ENCODE measurements around the gene ETNK2.

- no peak for TF ChIP-seq CTCF (IDR thresholded peaks at IDR 0.05)
- TF ChIP-seq POLR2A (IDR thresholded peaks at IDR 0.05): no peak
These were observed 58.5 kb downstream of the ETNK2 start for GRCh38 chr1:204093421-204093717.

Measured in Peyer's patch (tissue), 4 donors.